Amniotic stem cell (primary cell): ENCODE data around the gene NFATC2IP.
"Not testable (repeated sequence)": the region's sequence is repeated elsewhere in the genome, so short reads cannot be mapped to it uniquely, and the experiment has no call there.

Experiments
- DNase-seq: peaks from one replicate; lab custom pipeline; 2025; lab: John Stamatoyannopoulos, UW

The NFATC2IP gene

DNA sequence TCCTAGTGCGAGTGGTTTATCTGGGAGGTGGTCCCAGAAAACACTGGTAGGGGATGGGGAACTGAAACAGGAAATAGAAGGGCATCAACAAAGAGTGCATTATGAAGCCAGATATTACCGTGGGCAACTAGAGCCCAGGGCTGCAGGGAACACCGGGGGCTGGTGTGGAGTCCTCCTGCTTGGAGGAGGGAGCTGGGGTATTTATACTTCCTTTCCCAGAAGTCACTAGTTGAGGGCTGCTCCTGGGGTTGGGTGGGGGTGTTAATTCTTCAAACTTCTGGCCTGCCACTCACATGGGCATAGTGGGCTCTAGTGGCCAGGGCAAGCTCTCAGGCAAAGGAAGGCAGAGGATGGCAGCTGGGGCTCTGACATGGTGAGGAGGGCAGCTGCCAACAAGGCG is 48.8 kb downstream of the NFATC2IP start:
- DNase-seq = no peak

DNA sequence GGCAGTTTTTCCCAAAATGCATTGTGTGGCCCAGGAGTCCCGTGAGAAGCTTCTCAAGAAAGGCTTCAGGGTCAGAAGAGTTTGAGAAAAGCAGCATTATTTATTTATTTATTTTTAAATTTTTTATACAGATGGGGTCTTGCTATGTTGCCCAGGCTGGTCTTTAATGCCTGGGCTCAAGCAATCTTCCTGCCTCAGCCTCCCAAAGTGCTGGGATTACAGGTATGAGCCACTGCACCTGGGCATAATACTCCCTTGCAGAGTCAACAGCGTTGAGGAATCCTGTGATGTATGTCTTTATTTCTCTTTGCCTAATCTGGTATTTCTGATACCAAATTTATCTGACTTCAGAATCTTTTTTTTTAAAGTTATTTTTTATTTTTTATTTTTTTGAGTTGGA is 49.3 kb downstream of the NFATC2IP start:
- no peak for DNase-seq

DNA sequence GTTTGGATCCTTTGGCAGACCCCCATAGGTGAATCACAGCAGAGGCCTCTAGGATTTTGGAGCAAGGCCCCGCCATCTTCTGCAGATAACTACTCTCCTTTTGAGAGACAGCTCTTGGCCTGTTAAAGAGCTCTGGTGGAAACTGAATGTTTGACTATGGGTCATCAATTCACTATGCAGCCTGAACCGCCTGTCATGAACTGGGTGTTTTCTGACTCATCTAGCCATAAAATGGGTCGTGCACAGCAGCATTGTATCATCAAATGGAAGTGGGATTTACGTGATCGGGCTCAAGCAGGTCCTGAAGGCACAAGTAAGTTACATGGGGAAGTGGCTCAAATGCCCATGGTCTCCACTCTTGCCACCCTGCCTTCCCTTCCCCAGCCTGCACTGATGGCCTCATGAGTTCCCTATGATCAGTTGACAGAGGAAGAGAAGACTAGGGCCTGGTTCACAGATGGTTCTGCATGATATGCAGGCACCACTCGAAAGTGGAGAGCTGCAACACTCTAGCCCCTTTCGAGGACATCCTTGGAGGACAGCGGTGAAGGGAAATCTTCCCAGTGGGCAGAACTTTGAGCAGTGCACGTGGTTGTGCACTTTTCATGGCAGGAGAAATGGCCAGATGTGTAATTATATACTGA is 53.9 kb downstream of the NFATC2IP start:
- not testable (repeated sequence) for DNase-seq

DNA sequence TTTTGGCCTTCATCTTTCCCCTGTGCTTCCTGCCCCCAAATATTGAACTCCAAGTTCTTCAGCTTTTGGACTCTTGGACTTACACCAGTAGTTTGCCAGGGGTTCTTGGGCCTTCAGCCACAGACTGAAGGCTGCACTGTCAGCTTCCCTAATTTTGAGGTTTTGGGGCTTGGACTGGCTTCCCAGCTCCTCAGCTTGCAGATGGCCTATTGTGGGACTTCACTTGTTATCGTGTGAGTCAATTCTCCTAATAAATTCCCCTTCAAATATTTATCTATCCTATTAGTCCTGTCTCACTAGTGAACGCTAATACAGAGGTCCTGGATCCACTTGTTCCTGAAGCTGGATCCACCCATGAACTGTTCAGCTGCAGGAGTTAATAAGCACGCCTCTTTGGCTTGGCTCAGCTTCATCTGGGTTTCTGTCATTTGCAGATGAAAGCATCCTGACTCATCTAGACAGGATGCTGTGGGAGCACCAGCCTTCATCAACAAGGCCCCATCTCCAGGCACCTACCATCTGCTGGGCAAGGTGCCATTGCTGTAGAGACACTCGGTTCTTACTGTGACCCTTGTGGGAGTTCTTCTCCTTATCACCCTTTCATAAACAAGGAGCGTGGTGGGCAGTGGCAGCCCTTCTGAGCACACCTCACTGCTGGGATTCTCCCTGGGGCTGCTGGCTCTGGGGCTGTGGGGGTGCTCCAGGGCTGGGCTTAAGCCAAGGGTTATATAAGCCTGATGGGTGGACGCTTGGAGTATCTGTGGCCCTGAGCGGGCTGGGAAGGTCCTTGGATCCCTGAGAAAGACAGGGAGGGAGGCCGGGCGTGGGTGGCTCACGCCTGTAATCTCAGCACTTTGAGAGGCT is 57.2 kb downstream of the NFATC2IP start:
- DNase-seq = no peak

DNA sequence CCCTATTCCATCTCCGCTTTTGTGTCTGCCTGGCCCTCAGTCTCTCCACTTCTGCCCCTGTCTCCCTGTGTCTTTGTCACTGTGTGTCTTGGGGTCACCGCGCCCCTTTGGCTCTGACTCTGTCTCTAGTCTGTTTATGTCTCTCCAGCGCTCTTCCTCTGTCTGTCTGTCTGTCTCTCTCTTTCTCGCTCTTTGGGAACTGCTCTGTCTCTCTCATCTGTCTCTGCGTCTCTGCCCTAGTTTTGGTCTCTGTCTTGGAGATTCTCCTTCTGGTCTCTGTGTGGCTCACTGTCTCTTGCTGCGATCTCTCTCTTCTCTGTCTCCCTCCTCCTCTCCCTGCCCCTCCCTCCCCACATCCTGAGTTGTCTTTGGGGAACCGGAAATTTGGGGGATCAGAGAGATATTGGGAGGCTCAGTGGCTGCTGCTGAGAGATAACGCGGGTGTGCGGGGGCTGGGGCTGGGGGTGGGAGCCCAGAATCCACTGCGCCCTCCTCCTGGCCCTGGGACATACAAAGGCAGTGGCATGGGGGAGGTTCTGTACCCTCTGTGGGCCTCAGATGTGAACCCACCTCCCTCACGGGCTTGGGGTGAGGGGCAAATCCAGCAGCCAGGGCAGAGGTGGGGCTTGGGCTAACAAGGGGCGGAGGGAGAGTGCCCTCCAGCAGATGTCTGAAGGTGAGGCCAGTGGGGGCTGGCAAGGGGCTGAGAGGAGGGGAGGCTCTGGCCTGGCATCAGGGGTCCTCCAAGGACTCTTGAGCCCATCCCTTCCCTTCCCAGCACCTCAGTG is 58.5 kb downstream of the NFATC2IP start:
- DNase-seq = no peak

DNA sequence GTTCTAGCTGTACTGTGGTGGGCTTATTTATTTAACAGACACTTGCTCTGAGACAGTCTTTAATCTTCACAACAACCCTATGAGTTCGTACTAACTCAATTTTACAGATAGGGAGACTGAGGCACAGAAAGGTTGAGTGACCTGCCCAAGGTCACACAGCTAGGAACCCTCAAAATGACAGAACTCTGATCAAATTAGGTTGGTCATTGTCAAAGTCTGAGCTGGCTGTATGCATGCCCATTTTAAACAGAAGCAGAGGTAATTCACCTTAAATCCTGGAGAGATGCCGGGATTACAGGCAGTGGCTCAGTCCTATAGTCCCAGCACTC is 59.1 kb downstream of the NFATC2IP start:
- no peak for DNase-seq

DNA sequence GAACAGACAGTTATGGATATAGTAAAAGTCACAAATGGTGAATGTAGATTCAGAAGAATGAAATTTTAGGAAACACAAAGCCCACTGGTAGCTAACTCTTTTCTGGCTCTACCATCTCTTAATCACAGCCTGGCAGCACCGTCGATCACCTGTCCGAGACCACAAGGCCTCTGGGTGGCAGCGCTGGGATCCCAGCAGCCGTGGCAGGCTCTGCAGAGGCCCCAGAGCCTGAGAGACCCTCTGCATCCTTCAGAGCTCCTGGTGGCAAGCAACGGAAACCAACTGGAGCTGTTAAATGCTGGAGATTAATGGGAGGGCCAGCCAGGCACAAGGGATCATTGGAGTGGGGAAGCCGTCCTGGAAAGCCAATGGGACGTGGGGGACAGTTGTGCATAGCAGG is 60.4 kb downstream of the NFATC2IP start:
- DNase-seq = no peak

DNA sequence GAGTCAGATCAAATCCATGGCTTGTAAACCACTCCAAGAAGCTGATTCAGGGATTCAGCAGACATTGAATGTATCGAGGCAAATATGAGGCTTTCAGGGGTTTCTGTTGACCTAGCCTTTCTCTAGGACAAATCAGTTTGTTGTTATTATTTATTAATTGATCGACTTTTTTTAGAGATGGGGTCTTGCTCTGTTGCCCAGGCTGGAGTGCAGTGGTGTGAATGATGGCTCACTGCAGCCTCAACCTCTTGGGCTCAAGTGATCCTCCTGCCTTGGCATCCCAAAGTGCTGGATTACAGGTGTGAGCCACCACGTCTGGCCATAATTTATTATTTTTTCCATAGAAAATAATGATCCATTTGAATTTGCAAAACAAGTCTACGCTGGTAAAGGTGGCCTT is 61.1 kb downstream of the NFATC2IP start:
- DNase-seq = no peak

DNA sequence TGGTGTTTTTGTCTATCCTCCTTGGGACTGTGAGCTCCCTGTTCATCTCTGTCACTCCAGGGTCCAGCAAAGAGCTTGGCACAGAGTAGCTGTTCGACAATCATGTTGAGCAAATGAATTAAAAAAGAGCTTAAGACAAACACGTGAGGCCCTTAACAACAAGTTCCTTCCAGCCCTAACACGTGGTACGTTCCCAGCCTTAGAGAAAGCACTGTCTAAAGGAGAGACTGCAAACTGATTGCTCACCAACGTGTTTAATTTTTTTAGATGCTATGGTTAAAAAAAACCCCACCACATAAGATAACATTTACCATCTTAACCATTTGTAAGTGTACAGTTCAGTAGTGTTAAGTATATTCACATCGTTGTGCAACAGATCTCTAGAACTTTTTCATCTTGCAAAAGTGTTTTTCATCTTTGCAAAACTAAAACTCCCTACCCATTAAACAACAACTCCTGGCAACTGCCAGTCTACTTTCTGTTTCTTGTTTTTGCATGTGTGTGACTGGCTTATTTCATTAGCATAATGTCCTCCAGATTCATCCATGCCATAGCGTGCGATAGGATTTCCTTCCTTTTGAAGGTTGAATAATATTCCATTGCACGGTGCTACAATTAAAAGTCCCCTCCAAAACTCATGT is 62.3 kb downstream of the NFATC2IP start:
- DNase-seq = no peak

DNA sequence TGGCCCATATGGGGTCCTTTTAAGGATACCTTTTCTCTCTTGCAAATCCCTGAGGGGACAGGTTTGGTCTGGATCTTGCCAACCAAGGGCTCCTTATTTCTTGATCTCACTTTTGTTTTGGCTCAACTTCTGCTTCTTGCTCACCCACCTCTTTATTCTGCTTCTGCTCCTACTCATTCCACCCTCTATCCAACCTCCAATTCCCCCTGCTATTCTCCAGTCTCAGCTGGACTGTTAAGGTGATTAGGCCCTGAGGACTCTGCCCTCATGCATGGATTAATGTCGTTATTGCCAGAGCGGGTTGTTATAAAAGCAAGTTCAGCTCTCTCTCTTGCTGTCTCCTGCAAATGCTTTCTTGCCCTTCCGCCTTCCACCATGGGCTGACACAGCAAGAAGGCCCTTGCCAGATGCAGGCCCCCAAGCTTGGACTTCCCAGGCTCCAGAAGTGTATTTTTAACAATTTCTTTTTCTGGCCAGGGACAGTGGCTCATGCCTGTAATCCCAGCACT is 63.9 kb downstream of the NFATC2IP start:
- DNase-seq = no peak
